Stimulated activated naive CD4-positive, alpha-beta T cell (primary cell): Measurements from ENCODE around the gene RPL3.

Experiments used
- DNase-seq, 6 experiments: peaks; one replicate each; lab custom pipeline; 2025; lab: John Stamatoyannopoulos, UW

The RPL3 gene

DNA sequence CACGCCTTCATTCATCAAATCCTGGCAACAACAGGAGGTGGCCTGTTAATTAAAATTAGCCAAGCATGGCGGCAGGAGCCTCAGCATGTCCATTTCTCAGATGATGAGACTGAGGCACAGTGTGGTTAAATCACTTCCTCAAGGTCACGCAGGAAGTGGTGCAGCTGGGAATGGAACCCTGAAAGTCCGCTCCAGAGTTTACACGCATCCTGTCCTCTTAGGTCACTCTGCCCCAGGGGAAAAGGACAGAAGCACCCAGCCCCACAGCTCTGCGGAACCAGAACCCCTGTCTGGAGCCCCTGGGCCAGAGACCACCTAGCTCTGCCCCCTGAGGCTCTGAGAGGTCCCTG is 19.6 kb downstream of the RPL3 start:
- no peak for DNase-seq

DNA sequence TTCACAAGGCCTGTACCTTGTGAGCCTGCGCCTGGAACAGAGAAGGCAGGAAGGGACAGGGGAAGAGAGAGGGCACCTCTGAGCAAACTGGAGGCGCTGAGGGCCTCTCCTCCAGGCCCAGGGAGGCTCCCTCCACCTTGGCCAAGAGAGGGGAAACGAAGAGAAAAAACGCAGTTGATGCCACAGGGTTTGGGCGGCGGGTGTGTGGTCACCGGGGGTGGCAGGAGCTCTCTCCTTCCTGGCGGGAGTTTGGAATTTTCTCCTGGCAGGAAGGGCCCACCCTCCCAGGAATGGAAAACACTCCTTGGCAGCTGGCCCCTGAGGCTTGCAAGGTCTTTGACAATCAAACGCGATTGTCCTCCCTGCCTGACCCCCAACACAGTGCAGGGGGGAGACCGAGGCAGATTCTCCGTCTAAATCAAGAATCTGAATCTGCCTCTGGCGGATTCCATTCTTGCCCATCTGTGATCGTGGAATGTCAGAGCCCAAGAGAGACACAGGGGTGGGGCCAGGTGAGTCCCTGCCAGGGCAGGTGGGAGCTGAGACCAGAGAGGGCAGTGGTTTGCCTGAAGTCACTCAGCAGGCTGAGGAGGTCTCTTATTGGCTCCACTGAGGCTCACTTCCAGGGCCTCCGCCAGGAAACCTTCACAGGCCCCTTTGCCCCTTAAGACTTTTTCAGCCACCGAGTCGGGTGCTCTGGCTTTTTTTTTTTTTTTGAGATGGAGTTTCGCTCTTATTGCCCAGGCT is 21.0 kb downstream of the RPL3 start:
- no peak for DNase-seq

DNA sequence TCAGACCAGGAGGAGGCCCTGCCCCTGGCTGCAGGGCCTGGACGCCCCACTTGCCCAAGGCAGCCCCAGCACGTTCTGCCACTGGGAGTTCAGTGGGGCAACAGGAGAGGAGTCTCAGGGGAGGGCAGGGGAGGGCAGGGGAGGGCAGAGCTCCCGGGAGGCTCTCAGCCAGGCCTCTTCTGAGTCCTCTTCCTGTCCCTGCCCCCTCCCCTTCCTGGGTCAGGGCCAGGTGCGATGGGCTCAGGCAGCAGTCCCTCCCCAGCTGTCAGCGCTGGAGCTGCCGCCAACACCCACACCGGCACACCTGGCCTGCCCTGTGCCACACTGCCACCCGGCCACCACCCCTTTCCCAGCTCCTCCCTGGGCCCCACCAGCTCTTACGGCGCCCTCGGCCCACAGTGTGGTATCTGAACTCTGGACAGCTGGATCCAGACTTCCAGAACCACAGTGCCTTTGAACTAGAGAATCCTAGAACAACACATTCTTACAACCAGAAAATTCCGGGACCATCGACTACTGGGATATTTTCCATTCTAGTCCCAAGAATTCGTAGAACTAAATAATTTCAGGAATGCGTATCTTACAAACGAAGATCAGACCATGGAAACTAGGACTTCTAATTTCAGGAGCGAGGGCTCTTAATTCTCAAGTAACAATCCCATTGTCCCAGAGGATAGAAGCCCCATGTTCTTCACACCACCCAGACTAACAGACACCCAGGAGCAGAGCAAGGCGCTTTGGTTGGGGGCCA is 21.8 kb downstream of the RPL3 start:
- DNase-seq = no peak

DNA sequence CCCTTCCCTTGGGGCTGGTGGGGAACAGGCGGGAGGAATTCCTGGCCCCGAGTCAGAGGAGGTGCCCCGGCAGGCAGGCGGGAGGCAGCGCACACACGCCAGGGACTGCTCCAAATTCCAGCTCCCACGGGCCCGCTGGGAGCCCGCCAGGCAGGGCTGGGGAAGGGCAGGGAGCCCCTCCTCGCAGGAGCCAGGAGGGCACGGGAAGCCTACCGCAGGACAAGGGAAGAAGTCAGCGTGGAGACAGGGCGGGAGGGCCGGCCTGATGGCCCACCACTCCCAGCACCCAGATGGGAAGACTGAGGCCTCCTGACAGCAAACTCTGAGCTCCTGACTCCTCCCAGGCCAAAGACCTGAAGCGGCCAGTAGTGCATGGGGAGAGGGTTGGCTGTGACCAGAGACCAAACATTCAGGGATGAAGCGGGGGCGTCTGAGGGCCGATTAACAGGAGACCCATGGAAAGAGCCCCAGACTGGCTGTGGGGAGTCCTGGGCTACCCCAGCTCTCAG is 22.4 kb downstream of the RPL3 start:
- no peak for DNase-seq

DNA sequence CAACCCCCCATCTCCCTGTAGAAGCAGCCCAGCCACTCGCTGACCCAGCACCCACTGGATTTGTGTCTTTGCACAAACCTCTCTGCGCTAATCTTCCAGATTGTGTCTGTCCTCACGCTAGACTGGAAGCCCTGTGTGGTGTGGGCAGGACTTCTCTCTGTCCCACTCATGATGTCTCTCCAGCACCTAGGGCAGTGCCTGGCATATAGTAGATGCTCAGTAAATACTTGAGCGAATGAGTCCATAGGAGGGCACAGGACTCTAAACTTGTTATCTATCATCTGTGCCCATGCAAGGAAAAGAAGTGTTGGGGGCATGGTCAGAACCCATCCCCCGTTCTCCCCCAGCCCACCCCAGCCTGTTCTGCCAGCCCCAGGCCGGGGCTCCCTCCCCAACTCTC is 22.9 kb downstream of the RPL3 start:
- DNase-seq = no peak

DNA sequence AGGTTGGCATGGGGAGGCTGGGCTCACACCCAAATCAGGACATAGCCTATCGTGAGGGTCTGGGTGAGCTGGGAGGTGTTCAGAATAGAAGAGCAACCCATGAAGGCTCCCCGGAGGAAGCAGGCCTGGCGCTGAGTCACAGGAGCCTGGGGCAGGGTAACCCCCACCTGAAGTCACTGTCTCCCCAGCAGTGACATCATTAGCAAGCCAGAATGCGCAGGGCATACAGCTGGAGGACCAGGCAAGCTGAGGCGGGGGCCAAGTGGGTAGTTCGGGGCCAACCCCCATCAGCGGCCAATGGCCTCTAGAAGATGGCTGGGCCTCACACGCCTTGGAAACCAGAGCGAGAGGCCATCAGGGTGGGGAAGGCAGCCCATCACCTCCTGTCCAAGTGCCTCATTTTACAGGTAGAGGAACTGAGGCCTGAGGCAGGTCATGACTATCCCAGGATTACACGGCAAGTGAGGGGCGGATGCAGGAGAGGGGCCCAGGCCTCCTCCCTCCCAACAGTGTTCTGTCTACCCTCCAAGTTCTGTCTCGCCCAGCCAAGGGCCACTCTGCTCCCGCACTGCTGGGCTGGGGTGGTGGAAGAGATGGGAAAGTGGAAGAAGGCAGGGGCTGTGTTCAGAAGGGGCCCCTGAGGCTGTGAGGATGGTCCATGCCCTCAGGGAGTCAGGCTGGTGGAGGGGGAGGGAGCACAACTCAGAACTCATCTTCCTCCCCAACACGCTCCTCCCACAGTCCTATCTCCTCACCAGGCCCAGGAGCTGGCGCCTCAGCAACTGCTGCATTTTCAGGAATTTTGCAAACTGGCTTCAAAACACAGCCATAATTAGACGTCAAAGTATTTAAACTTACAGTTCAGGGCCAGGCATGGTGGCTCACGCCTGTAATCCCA is 24.6 kb downstream of the RPL3 start:
- no peak for DNase-seq

DNA sequence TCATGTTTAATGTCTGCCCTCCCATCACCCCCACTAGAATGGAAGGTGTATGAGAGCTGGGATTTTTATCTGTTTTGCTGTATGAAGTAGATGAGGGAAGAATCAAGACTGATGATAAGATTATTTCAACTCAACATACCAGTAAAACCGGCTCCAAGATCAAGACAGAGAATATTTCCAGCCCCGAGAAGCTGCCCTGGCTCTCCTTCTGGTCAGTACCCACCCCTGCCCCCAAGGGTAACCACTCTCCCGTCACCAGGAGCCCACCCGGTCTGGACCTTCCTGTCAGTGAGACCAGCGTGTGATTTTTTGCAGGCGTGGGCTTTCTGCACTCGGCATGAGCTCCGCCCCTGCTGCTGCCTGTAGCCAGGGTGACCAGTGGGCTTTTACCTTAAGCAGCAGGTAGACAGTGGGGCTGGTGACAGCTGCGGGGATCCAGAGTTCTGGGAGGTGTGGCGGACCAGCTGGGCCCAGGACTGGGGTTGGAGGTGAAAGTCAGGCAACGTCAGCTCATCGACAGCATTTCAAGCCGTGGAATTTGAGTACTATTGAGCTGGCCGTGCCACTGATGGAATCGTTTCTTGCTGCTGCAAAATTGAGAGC is 25.6 kb downstream of the RPL3 start:
- no peak for DNase-seq

DNA sequence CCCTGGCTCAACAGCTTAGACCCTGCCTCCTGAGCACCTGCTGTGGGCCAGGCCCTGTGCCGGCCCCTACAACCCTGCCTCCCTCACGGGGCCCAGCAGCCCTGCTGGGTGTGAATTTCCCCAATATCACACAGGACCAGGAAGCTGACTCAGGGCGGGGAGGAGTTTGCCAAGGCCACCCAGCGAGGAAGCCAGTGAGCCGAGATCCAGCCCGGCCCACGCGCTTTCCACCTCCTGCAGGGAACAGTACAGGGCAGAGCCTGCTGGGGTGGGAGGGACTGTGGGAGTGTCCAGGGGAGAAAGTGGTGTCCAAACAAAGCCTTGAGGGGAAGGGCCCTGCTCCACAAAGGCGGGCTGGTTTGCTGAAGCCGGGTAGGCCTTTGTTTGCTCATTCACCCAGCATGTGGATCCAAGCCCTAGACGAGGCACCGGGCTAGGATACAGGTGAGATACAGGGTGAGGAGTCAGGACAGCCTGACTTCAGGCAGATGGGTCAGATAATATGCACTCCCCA is 26.8 kb downstream of the RPL3 start:
- no peak for DNase-seq

DNA sequence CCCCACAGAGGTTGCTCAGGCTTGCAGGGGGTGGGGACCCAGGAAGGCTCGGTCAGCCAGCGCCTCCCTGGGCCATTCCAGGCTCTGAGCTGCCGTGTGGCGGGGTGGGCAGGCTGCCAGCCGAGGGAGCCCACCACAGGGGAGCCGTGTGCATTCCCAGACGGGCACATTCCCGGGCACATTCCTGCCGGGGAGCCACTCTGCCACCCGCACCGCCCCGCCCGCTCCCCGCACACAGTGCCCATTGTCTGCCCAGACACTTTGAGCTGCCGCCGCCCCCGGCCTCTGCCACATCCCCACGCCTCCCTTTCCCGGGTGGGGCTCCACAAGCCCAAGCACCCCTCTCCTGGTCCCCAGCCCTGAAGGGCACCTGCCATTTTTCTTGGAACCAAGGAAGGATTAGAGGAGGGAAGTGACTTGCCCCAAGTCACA is 27.4 kb downstream of the RPL3 start:
- no peak for DNase-seq

DNA sequence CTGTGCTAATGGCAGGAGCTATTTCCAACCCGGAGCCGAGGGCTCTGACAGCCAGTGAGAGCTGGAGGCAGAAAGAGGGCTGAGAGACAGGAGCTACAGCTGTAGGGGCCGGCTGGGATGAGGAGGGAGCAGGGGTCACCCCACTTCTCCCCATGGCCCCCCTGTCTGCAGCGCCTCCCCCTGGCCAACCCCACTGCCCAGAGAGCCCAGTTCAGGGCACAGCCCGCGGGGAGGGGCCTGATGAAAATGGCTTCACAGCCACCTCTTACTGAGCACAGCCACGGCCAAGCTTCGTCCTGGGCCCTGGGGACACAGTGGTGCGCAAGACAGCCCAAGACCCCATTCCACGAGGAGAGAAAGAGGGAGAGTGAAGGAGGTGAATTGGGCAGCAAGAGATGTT is 27.9 kb downstream of the RPL3 start:
- DNase-seq = no peak

DNA sequence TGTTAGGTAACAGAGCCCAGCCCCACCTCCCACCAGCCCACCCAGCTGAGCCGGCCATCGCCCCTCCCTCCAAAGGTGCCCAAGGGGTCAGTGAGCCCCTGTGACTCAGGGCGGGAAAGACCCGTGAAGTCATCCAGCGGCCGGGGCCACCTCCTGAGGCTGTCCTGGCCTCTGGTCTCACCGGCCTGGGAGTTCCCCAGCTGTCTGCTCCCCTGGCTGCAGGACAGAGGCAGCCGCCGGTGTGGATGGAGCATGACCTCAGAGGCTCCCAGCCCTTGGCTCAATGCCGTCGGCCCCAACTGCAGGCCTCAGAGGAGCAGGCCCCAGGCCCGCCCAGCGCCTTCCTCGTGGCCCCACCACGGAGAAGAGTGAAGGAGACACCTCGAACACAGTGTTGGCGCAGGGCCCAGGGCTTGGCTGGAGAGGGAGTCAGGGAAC is 28.7 kb downstream of the RPL3 start:
- DNase-seq = no peak

DNA sequence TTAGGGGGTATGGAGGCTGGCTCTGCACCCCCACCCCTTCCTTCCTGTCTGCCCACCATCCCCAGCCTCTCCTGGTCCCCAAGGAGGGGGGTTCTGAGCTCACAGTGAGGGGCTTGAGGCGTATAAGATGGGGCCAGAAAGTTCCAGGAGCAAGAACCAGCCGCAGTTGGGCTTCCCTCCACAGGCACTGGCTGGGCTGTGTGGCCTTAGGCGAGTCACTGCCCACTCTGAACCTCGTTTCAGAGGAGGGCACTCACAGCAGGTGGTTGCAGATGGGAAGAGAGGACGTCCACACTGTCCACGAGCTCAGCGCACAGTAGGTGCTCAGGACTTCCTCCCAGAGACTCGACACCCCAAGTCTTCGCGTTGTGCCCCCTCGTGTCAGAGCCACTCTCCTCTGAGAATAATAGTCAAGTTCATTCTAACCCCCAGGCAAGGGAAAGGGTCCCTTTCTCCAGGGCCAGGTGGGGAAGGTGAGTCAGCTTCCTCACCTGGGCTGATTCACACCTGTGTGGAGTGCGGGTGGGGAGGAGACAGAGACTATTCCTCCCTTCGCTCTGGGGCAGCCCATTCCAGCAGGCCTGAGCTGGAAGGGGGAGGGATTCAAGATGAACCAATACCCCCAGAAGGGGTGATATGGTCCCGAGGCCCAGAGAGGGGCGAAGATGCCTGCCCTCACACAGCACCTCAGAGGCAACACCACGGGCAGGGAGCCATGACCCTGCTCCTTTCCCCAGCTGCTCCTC is 29.3 kb downstream of the RPL3 start:
- DNase-seq = no peak

DNA sequence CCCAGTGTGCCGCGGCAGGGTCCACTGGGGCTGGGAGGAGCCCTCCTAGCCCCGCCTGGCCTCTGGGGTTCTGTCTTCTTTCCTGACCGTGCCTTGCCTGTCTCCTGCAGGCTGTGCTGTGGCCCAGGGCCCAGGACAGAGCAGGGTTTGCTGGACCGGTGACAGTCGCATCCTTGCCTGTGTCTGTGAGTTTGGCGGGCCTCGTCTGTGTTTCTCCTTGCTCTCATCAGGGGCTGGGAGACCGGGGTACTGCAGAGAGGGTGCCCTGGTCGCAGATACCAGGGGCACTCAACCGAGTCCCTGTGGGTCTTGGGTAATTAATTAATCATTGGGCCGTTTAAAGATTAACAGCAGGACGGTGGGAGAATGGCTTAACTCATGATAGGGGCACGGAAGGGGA is 29.9 kb downstream of the RPL3 start:
- no peak for DNase-seq

DNA sequence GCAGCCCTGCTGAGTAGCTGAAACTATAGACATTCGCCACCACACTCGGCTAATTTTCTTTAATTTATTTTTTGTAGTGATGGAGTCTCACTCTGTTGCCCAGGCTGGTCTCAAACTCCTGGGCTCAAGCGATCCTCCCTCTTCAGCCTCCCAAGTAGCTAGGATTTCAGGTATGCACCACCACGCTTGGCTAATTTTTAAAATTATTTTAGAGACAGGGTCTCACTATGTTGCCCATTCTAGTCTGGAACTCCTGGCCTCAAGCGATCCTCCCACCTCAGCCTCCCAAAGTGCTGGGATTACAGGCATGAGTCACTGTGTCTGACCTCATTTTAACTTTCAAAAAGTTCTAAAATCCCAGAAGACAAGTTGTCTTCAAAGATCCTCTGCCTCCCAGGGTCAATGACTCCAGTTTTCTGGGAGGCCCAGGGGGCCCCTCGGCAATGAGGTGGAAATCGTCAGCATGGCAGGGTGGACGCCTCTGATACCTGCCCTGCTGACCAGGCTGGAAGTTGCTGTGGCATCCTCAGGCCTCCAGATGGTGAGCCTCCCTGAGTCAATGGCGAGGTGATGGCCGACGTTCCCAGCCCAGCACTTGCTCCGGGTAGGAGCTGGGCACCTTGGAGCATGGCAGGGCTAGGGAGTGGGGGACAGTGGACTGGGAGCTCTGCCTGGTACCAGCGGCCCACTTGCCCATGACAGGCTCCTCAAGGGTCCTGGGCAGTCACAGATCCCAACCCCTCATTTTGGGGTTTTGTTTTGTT is 31.1 kb downstream of the RPL3 start:
- DNase-seq = no peak

DNA sequence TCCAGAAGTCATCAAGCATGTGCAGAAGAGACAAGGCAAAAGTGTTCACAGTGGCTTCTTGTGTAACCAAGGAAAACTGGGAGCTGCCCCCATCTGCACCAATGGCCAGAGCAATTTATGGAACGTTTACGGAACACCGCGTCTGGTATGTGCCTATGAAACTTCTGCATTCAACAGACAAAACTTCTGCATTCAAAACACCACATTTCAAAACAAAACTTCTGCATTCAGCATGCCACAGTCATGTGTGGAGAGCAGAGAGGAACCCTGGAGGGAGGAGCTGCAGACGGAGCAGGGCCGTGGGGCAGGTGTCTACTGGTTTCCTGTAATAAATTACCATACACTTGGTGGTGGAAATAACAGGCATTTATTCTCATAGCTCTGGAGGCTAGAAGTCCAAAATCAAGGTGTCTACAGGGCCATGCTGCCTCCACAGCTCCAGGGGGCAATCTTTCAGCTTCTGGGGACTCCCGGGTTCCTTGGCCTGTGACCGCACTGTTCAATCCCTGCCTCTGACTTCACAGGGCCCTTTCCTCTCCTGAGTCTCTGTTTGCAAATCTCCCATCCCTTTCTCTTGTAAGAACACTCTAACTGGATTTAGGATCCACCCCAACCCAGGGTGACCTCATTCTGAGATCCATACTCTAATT is 32.2 kb downstream of the RPL3 start:
- peak in 1 of 6 experiments; percentile 7 for DNase-seq

DNA sequence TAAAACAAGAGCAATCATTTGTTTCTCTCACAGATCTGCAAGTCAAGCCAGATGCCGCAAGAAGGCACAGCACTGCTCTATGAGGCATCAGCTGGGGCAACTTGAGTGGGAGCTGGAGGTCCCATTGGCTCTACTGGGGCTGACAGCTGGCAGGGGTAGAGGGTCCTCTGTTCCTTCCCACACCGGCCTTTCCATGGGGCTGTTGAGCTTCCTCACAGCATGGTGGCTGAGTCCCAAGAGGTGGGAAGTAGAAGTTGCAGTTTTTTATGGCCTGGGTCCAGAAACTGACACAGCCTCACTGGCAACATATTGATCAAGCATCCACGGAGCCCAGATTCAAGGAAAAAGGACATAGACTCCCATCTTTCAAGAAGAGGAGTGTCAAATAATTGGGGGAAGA is 34.4 kb downstream of the RPL3 start:
- no peak for DNase-seq

DNA sequence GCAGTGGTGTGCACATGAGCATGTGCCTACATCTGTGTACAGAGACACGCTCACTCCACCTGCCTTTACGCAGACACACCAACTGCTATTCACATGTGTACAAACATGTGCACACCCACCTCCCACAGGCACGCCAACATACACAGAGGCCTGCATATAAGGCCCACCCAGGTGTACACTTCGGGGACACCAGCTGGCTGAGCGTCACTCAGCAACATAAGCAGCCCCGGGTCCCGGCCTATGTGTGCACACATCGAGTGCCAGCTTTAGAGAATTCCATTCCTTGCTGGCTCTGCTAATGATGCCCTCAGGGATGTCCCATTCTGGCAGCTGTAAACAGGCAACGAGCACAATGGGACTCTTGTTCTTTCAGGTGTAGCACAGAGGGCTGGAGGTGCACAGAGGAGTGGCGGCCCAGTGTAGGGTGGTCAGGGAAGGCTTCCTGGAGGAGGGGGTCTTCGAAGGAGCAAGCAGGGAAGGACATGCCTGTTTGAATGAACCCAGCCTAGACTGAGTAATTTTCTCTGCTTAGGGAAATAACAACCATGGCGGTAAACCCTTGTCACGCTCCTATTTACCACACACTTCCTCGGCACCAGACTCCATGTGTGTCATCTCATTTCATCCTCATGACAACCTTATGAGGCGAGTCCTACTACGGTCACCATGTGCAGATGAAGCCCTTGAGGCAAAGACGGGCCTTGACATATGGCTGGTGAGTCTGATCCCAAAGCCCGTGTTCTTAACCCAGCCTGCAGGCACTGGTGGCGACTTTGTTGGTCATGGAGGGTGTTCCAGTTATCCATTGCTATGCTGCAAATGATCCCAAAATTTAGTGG is 35.1 kb downstream of the RPL3 start:
- DNase-seq = no peak

DNA sequence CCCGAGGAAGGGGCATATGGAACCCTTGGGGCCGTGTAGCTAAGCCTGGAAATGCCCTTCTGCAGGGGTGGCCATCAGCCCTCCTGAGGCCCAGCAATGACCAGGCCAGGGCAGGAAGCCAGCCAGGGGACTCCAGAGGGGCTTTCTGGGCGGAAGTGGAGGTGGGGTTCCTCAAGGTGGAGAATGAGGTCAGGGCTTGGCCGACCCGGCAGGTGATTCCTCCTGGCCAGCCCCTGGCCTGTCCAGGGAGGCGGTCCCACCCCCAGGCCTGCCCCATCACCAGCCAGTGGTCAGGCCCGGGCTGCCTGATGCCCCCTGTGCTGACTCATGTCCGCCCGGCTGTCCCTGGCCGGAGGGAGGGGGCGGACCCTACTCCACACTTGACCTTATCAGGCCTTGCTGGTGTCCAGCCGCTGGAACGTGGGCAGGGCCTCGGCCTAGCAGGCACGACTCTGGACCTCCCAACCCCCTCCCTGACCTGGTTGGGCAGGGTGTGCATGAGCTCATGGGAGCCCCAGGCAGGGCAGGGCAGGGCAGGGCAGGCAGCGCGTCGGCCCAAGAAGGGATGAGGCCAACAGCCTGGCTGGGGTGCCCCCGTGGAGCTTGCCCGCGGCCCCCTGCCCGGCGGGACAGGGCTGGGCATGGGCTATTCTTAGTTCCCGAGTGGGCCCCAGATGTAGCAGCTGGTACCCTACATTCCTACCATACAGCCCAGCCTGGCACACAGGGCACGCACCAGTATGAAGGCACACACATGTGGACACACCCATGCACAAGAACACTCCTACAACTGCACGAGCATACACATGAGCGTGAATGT is 35.9 kb downstream of the RPL3 start:
- DNase-seq = no peak
